K562 (cell line): ENCODE measurements around the gene PARD6B.
A peak's percentile ranks its signal among the peaks of the same experiment; 100 is the strongest.
"Not testable (repeated sequence)": the region's sequence is repeated elsewhere in the genome, so short reads cannot be mapped to it uniquely, and the experiment has no call there.

Experiments used
- FIP1L1 ChIP-seq: fragments of 200-400 bp; formaldehyde crosslinking; IDR thresholded peaks from 2 replicates; pipeline ENCODE4 v1.6.1; 2018; ENCODE audit warnings: mild to moderate bottlenecking, low read depth, low read length; ENCODE audit not compliant: poor library complexity, severe bottlenecking
- FOXP4 ChIP-seq: sonication (generic); formaldehyde crosslinking; IDR thresholded peaks from 2 replicates; pipeline ENCODE4 v1.8.0; 2022; ENCODE audit warnings: mild to moderate bottlenecking, missing genetic modification reagents, borderline replicate concordance
- HDAC3 ChIP-seq: fragments of 450-650 bp; IDR thresholded peaks from 2 replicates; pipeline ENCODE4 v1.6.1; 2018; ENCODE audit warnings: borderline replicate concordance, mild to moderate bottlenecking, moderate library complexity; ENCODE audit not compliant: partially characterized antibody
- MITF ChIP-seq: IDR thresholded peaks from 2 replicates; pipeline ENCODE4 v1.6.1; 2014; ENCODE audit warnings: antibody characterized with exemption
- NFE2L1 ChIP-seq: fragments of 450-650 bp; IDR thresholded peaks from 2 replicates; pipeline ENCODE4 v1.6.1; 2016; ENCODE audit warnings: missing genetic modification characterization, low read depth, mild to moderate bottlenecking, missing compliant biosample characterization, moderate library complexity, borderline replicate concordance
- NR2C2 ChIP-seq, 2 experiments: fragments of 200-800 bp in 1 of 2; sonication (Bioruptor generic) in 1 of 2; sonication (generic) in 1 of 2; formaldehyde crosslinking in 1 of 2; IDR thresholded peaks; 2 replicates each; pipeline versions ENCODE4 v1.6.1 to v1.8.0; 2016 to 2022; ENCODE audit warnings: mild to moderate bottlenecking in 1 of 2, missing compliant biosample characterization in 1 of 2, missing genetic modification characterization in 1 of 2, missing genetic modification reagents in 1 of 2
- POLR2AphosphoS5 ChIP-seq: IDR thresholded peaks from 2 replicates; pipeline ENCODE4 v1.6.1; 2011; ENCODE audit warnings: mild to moderate bottlenecking, low read depth, low read length, moderate library complexity; ENCODE audit not compliant: control insufficient read depth, insufficient read depth
- RBFOX2 ChIP-seq: fragments of 200-400 bp; formaldehyde crosslinking; IDR thresholded peaks from 2 replicates; pipeline ENCODE4 v1.6.1; 2017; ENCODE audit warnings: low read depth, mild to moderate bottlenecking, low read length, moderate library complexity
- RBM25 ChIP-seq: fragments of 200-400 bp; formaldehyde crosslinking; IDR thresholded peaks from 2 replicates; pipeline ENCODE4 v1.6.1; 2018; ENCODE audit warnings: low read length, low read depth, moderate library complexity; ENCODE audit not compliant: severe bottlenecking
- TCF15 ChIP-seq: fragments of 250-450 bp; sonication (Bioruptor Pico); IDR thresholded peaks from 2 replicates; pipeline ENCODE4 v1.8.0; 2022; ENCODE audit warnings: moderate library complexity, mild to moderate bottlenecking, inconsistent platforms
- ZBTB2 ChIP-seq: fragments of 450-650 bp; IDR thresholded peaks from 2 replicates; pipeline ENCODE4 v1.6.1; 2016; ENCODE audit warnings: antibody characterized with exemption
- ZC3H4 ChIP-seq: sonication (generic); formaldehyde crosslinking; IDR thresholded peaks from 2 replicates; pipeline ENCODE4 v1.9.0; 2021; ENCODE audit warnings: missing genetic modification reagents, borderline replicate concordance
- ZNF224 ChIP-seq: sonication (generic); formaldehyde crosslinking; IDR thresholded peaks from 2 replicates; pipeline ENCODE4 v1.8.0; 2022; ENCODE audit warnings: mild to moderate bottlenecking, missing genetic modification reagents

- not testable (repeated sequence) for TF ChIP-seq RBM25; ZNF224 (CRISPR knock-in tag); NR2C2 (CRISPR knock-in tag; IDR thresholded peaks at IDR 0.05); NR2C2 (tag; IDR thresholded peaks at IDR 0.05); TCF15 (CRISPR knock-in tag); FIP1L1; MITF; ZC3H4 (CRISPR knock-in tag); FOXP4 (CRISPR knock-in tag); RBFOX2; POLR2AphosphoS5; NFE2L1; HDAC3
- TF ChIP-seq ZBTB2, result 0 out of 2 replicates have a peak, but pooled peaks have one; percentile 58
These were observed 35.8 kb downstream of the PARD6B start for GRCh38 chr20:50766955-50767809.
